Kidney capillary endothelial cell (primary cell): Measurements from ENCODE around the gene C10orf143.
"Not testable (repeated sequence)": the region's sequence is repeated elsewhere in the genome, so short reads cannot be mapped to it uniquely, and the experiment has no call there.

Experiments
- DNase-seq: peaks from one replicate; pipeline ENCODE4 v3.0.0-alpha.2; 2018; ENCODE audit warnings: low spot score

C10orf143 gene

GRCh38 chr10:130111113-130111851 is 652 bp upstream of the C10orf143 start:
- peak; percentile 95 for DNase-seq

DNA sequence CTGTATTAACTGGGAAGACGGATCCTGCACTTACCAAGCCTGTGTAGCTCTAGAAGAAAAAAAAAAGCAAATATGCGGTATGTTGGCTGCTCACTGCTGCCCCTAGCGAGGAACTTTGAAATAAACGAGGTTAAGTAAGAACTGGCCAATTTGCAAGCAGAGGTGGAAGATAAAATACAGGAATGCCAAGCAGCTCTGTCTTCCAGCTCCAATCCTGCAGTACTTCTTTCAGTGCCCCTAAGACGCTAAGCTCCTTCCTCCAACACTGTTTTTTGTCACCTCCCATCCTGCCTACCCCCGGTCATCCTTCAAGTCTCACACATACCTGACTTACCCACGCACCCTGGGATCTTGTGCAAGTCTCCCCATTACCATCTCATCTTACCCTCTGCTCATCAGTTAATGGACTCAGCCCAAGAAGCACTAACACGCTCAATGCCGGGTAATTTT is 809 bp downstream of the C10orf143 start:
- DNase-seq = peak; percentile 75

DNA sequence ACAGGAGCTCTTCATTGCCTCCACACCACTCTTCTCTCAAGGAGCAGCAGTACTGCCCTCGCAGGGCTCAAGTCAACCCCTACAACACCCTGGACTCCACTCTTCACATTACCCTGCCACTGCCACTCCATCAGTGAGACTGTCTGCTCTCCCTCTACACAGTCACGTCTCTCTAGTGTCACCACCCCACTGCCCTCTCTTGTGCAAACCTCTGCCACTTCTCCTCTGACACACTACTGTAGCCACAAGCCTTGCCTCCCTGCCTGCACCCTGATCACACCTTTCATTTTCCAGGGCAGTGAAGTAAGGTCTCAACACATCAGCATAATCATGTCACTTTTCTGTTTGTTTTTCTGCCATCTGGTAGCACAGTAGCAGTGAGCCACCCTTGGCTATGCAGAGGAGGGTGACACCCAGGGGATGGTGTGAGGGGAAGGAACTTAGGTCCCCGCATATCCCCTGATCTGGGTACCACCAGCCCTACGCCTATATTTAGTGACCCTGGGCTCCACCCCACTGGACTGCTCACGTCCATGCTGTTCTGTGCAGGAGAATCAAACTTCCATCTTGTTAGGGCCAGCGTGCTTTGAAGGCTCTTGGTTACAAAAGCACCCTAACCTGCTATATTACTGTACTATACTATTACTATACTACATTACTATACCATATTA is 1.6 kb downstream of the C10orf143 start:
- DNase-seq = no peak

DNA sequence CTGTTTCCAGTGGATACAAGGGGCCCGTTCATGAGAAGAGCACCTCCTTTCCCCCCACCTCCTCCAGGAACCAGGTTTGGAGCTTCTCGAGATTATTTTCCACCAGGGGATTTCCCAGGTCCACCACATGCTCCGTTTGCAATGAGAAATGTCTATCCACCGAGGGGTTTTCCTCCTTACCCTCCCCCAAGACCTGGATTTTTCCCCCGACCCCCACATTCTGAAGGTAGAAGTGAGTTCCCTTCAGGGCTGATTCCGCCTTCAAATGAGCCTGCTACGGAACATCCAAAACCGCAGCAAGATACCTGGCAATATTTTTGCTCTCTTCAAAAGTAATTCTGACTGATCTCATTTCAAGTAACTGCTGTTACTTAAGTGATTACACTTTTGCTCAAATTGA is 2.5 kb downstream of the C10orf143 start:
- not testable (repeated sequence) for DNase-seq

DNA sequence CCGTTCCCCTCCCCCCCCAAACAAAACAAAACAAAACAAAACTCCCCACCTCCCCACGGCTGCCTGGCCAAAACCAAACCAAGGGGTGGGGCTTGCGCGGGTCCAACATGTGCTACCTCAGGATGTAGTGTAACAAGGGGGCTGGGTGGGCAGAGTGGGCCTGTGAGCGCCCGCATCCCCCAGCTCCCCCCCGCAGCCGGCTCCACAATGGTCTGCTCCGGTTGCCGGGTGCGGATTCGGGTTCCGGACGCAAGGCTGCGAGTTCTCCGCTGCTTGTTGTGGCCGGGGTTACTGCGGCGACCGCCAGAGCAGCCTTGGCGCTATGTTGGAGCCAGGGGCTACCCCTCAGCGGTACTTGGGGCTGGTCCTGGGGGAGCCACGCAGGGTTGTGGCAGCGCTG is 4.9 kb downstream of the C10orf143 start:
- no peak for DNase-seq

GRCh38 chr10:130099344-130099743 is 11.3 kb downstream of the C10orf143 start:
- no peak for DNase-seq

DNA sequence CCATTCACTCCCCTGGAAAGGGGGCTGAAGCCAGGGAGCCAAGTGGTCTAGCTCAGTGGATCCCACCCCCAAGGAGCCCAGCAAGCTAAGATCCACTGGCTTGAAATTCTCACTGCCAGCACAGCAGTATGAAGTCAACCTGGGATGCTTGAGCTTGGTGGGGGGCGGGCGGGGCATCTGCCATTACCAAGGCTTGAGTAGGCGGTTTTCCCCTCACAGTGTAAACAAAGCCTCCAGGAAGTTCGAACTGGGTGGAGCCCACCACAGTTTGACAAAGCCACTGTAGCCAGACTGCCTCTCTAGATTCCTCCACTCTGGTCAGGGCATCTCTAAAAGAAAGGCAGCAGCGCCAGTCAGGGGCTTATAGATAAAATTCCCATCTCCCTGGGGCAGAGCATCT is 20.1 kb downstream of the C10orf143 start:
- DNase-seq = not testable (repeated sequence)

GRCh38 chr10:130080461-130080814 is 30.2 kb downstream of the C10orf143 start:
- DNase-seq = no peak

DNA sequence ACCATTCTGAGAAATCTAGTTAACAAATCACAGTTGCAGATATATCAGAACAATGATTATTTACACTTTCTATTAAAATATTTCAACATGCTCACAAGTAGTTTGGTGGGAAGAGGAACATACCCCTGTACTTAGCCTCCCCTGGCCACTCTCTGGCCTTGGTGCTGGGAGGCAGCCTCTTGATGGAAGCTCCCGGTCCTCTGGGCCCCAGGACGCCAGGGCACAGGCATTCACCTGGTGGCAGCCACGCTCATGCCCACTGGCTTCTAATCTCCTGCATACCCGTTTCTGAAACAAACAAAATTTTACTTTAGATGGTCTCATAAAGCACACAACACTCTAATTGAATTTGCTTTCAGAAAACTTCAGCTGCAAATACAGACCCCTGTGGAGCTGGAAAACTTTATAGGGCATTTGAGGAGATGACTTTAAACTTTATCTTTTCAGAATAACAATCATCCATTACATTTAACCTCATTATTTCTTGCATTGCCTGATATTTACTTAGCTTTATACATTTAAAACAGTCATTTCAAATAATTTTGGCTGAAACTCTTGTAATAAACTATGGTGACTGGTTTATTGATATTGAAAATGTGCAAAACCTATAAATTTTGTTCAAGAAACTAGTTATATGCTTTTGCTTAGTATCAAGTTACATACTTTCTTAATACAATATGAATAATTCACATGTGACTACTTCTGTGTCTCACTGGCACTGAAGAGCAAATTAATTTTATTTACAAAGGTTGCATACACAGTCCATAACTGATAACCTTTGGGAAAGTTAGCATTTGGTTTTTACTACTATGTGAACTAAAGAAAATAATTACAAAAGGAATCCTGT is 30.8 kb downstream of the C10orf143 start:
- DNase-seq = no peak

GRCh38 chr10:130078120-130078519 is 32.5 kb downstream of the C10orf143 start:
- no peak for DNase-seq

DNA sequence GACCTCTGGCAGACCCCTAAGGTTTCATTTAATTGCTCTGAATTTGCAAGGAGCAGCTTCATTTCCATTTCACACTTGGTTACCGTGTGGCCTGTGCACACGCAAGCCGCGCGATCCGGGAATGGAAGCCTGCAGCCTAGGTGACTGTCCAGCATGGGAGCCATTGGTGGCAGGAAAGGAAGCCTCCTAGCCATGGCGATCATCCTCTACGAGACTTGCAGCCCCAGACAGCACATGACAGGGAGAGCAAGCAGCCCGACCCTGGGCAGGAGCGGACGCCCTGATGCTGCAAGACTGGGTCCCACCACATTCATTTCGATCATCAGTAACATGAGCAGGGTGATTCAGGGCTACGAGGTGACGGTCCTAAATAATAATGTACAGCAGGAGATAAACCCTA is 33.9 kb downstream of the C10orf143 start:
- no peak for DNase-seq

- DNase-seq = no peak
These were observed 36.0 kb downstream of the C10orf143 start for GRCh38 chr10:130074639-130075038.

DNA sequence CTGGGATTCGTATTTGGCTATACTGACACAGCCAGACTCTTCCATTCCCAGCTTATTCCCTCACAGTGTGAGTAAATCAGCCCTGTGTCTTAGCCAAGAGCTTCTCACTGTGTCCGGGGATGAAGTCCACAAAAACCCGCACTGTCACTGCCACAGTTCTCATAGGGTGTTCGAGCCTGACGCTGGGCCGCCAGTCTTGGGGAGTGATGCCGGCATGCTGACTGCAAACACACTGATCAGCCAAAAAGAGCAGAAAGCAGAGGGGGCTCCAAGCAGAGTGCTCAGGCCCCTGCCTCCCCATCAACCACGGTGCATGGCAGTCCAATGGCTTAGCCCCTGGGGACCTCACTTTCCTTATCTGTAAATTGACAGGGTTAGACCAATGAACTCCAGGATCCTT is 36.7 kb downstream of the C10orf143 start:
- DNase-seq = no peak

GRCh38 chr10:130072247-130072646 is 38.4 kb downstream of the C10orf143 start:
- DNase-seq = no peak

GRCh38 chr10:130067893-130068292 is 42.7 kb downstream of the C10orf143 start:
- DNase-seq = no peak

GRCh38 chr10:130066743-130067142 is 43.9 kb downstream of the C10orf143 start:
- DNase-seq = no peak

DNA sequence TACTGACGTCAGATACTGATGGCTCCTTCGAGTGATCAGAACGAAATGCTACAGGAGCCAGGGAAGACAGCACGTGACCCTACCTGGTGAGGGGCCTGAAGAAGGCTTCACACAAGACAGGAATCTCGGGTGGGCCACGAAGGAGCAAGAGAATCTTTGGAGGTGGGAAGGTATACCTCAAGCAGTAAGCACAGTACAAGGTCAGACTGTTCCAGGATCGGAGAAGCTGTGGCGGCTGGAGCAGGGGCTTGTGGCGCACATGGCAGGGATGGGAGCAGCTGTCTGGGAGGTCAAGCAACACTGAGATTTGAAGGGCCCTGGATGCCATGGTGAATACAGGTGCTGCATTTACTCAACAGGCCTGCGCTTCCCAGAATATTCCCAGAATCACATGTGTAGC is 45.4 kb downstream of the C10orf143 start:
- no peak for DNase-seq

- DNase-seq = no peak
These were observed 45.8 kb downstream of the C10orf143 start for GRCh38 chr10:130064783-130065182.

DNA sequence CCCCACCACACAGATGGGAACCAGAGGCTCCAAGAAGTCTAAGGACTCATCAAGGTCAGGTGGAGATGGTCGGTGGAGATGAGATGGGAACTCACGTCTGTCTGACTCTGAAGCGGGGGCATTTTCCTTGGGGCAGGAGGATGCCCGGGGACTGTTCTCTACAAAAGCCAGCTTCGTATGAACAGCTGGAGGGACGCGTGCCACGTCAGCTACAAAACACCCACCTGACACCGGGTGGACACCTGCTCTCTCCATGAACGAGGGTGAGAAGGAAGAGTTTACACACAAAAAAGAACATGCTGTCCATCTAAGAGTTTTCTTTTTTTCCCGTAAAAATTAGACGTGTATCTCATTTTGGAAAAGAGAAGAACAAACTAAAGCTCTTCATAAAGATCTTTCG is 47.7 kb downstream of the C10orf143 start:
- DNase-seq = no peak

DNA sequence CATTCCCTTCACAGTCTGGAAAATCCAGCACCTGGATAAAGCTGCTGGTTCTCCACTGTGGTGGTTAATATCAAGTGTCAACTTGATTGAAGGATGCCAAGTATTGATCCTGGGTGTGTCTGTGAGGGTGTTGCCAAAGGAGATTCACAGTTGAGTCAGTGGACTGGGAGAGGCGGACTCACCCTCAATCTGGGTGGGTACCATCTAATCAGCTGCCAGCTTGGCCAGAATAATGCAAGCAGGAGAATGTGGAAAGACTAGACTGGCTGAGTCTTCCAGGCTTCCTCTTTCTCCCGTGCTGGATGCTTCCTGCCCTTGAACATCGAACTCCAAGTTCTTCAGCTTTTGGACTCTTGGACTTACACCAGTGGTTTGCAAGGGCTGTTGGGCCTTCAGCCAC is 48.4 kb downstream of the C10orf143 start:
- DNase-seq = no peak

DNA sequence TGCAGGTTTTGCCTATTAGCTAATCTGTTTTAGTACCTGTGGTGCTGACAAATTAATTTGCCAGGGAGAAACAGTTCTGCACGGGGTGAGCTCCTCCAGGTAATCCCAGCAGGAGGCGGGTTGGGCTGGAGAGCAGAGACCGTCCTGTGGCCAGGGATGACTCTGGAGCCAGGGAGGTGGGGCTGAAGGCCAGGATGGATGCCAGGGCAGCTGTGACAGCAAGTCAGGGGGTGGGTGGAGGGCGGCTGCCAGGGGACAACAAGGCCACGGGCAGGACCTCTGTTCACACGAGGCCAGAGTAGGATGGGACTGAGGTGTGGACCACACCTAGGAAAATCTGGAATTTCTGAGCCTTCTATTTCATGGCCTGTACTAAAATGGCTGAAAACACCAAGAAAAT is 48.9 kb downstream of the C10orf143 start:
- no peak for DNase-seq

GRCh38 chr10:130054021-130054420 is 56.6 kb downstream of the C10orf143 start:
- no peak for DNase-seq

- DNase-seq = no peak
These were observed 57.1 kb downstream of the C10orf143 start for GRCh38 chr10:130053561-130053960.
